Uterus (tissue), 4 donors: ENCODE measurements around the gene UBE2O. TPM values are rescaled to one million over a fixed set of nuclear protein-coding genes. Genes with fewer than 3 reads are reported as not detected.

ENCODE experiments used
- DNase-seq, 2 donors: peaks; one replicate each; pipeline ENCODE4 v3.0.0-alpha.2; 2019 to 2020
- H3K27ac ChIP-seq, 2 donors: fragments of 200-600 bp; sonication (generic); 1 replicate in 1 of 2; 2 replicates in 1 of 2; pipeline ENCODE4 v1.5.1; 2016 to 2018
- H3K27me3 ChIP-seq, 2 donors: fragments of 200-600 bp; sonication (generic); one replicate each; pipeline ENCODE4 v1.5.1; 2018 to 2019; ENCODE audit warnings: control low read depth in 1 of 2
- H3K36me3 ChIP-seq, 2 donors: fragments of 200-600 bp; sonication (generic); one replicate each; pipeline ENCODE4 v1.5.1; 2019; ENCODE audit warnings: control low read depth in 1 of 2
- H3K4me1 ChIP-seq, 2 donors: fragments of 200-600 bp; sonication (generic); one replicate each; pipeline ENCODE4 v1.5.1; 2018 to 2019; ENCODE audit warnings: control low read depth in 1 of 2
- H3K4me3 ChIP-seq, 2 donors: fragments of 200-600 bp; sonication (generic); 1 replicate in 1 of 2; 2 replicates in 1 of 2; pipeline ENCODE4 v1.5.1; 2018 to 2019; ENCODE audit warnings: mild to moderate bottlenecking in 1 of 2
- H3K9me3 ChIP-seq, 2 donors: fragments of 200-600 bp; sonication (generic); one replicate each; pipeline ENCODE4 v1.5.1; 2019; ENCODE audit warnings: control low read depth in 1 of 2
- POLR2A ChIP-seq, 2 donors: fragments of 450-650 bp; IDR thresholded peaks; one replicate each; pipeline ENCODE4 v1.6.1; 2016; ENCODE audit warnings: antibody characterized with exemption in 2 of 2, mild to moderate bottlenecking in 1 of 2, moderate library complexity in 1 of 2
- intact Hi-C: fragments of 100-400 bp; cut with DNase I; formaldehyde crosslinking; loops from one replicate; pipeline ENCODE4 v1.15.1; 2023; ENCODE audit warnings: low total_unique reads
- total RNA-seq, 4 donors: library from RNA; depleted of rRNA in 3 of 4; stranded (reverse); fragments of >200 nt in 3 of 4; gene quantifications; one replicate each; pipeline versions ENCODE4 v1.1.0 to v1.2.4, GENCODE V29; 2014 to 2023
- TF ChIP-seq, protein P1 (sequence below), 4 experiments: fragments of 200-600 bp in 2 of 4; fragments of 450-650 bp in 2 of 4; sonication (generic) in 2 of 4; IDR thresholded peaks; one replicate each; pipeline ENCODE4 v1.5.1; 2016 to 2019; ENCODE audit warnings: antibody characterized with exemption in 4 of 4, mild to moderate bottlenecking in 2 of 4, moderate library complexity in 1 of 4
- donor health status: DM: yes; HTN: yes; CAD: no.

The UBE2O gene
- total RNA-seq, 4 donors from 2014 or later = 5.0 to 31.5 (median 17.9) TPM

DNA sequence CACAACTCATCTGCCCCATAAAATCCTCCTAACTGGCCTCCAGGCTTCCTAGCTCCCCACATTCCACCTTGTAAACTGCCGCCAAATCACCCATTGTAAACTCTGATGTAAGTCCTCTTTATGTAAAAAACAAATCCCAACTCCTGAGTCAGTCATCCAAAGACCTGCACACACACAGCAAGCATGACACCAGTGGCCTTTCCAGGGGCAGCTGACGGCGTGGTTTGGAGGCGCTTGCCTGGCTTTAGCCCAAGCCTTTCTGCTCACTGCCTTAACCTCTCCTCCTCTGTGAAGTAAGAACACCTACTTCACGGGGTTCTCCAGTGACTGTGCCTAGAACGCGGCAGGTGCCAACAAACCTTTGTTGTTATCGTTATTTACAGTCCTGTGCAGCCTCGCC is 14.0 kb downstream of the UBE2O start:
- TF ChIP-seq, protein P1, sequence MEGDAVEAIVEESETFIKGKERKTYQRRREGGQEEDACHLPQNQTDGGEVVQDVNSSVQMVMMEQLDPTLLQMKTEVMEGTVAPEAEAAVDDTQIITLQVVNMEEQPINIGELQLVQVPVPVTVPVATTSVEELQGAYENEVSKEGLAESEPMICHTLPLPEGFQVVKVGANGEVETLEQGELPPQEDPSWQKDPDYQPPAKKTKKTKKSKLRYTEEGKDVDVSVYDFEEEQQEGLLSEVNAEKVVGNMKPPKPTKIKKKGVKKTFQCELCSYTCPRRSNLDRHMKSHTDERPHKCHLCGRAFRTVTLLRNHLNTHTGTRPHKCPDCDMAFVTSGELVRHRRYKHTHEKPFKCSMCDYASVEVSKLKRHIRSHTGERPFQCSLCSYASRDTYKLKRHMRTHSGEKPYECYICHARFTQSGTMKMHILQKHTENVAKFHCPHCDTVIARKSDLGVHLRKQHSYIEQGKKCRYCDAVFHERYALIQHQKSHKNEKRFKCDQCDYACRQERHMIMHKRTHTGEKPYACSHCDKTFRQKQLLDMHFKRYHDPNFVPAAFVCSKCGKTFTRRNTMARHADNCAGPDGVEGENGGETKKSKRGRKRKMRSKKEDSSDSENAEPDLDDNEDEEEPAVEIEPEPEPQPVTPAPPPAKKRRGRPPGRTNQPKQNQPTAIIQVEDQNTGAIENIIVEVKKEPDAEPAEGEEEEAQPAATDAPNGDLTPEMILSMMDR (IDR thresholded peaks at IDR 0.05) = no peak
- no peak for TF ChIP-seq POLR2A (IDR thresholded peaks at IDR 0.05)
- Histone ChIP-seq H3K4me1 (no peaks in the 10 kb centered on the region), H3K27me3 (no peaks in the 10 kb centered on the region), H3K27ac (no peak overlapping the region), H3K9me3 (no peaks in the 10 kb centered on the region), H3K4me3 (no peak overlapping the region), H3K36me3 (no peaks in the 10 kb centered on the region)
- intact Hi-C loops = no loop called here
- DNase-seq = no peak

DNA sequence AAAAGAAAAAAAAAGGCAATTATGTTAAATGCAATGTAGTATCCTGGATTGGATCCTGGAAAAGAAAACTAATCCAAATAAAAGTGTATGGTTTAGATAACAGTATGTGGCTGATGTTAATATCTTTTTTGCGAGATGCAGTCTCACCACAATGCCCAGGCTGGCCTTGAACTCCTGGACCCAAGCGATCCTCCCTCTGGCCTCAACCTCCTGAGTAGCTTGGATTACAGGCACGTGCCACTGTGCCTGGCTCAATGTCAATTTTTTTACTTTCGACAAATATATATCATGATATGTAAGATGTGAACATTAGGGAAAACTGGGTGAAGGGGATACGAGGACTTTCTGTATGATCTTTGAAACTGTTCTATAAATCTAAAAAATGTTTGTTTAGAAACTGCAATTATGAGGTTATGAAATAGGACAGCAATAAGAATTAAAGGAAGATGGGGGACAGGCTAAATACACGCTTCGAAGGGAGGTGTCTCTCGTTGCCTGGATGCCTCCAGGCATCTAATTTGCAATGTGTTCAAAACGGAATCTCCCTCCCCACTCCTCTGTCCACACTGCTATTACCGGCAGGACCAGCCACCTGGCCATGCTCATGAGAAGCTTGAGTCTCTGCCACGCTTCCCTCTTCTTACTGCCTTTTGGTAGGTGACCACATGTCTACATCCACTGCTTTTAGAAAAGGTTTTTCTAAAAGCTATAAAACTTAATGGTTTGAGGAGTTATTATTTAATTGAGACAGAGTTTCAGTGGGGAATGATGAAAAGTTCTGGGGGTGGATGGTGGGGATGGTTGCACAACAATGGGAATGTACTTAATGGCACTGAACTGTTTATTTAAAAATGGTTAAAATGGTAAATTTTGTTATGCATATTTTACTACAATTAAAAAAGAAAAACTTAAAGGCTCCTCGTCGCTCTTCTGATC is 15.2 kb downstream of the UBE2O start:
- no peak overlapping the region for H3K27ac ChIP-seq
- no peaks in the 10 kb centered on the region for H3K9me3 ChIP-seq
- H3K36me3 ChIP-seq = no peaks in the 10 kb centered on the region
- H3K4me1 ChIP-seq = no peaks in the 10 kb centered on the region
- TF ChIP-seq, protein P1 (IDR thresholded peaks at IDR 0.05) = no peak
- TF ChIP-seq POLR2A (IDR thresholded peaks at IDR 0.05) = no peak
- H3K27me3 ChIP-seq = no peaks in the 10 kb centered on the region
- no peak for DNase-seq
- H3K4me3 ChIP-seq = no peak overlapping the region
- intact Hi-C loops = no loop called here

DNA sequence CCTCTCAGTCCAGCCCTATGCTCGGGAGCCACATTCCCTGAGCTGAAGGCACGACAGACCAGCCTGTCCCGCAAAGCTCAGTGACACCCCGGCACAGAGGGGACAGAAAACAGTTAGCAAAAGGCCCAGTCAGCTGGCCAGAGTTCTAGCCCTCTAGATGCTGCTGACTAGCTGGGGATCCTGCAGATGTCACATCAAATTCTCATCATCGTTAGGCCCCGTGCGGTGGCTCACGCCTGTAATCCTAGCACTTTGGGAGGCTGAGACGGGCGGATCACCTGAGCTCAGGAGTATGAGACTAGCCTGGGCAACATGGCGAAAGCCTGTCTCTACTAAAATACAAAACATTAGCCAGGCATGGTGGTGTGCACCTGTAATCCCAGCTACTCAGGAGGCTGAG is 17.2 kb downstream of the UBE2O start:
- Histone ChIP-seq H3K4me1 (no peaks in the 10 kb centered on the region), H3K9me3 (no peaks in the 10 kb centered on the region), H3K4me3 (no peak overlapping the region), H3K36me3 (no peaks in the 10 kb centered on the region), H3K27me3 (no peaks in the 10 kb centered on the region), H3K27ac (no peak overlapping the region)
- intact Hi-C loops = no loop called here
- TF ChIP-seq, protein P1 (IDR thresholded peaks at IDR 0.05) = no peak
- TF ChIP-seq POLR2A (IDR thresholded peaks at IDR 0.05) = no peak
- no peak for DNase-seq

DNA sequence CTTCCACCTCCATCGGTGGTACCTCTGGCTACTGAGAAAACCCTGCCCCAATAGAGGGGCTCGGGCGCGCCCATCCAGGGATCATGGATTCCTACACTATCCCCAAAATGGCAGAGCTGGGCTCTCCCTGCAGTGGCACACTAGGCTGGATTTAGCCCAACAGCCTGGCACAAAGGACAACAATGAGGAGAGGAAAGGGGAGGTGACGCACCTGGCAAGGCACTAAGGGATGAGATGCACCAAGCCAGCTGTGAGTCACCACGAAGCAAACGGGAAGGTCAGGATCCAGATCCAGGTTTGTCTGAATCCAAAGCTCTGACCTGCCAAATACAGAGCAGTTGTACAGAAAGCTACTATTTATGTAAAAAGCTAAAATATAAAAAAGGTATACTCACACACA is 18.1 kb downstream of the UBE2O start:
- no peaks in the 10 kb centered on the region for H3K27me3 ChIP-seq
- H3K9me3 ChIP-seq = no peaks in the 10 kb centered on the region
- no peak for DNase-seq
- H3K27ac ChIP-seq = no peak overlapping the region
- no peaks in the 10 kb centered on the region for H3K36me3 ChIP-seq
- no peaks in the 10 kb centered on the region for H3K4me1 ChIP-seq
- intact Hi-C loops = no loop called here
- H3K4me3 ChIP-seq = no peak overlapping the region
- TF ChIP-seq, protein P1 (IDR thresholded peaks at IDR 0.05) = no peak
- no peak for TF ChIP-seq POLR2A (IDR thresholded peaks at IDR 0.05)

DNA sequence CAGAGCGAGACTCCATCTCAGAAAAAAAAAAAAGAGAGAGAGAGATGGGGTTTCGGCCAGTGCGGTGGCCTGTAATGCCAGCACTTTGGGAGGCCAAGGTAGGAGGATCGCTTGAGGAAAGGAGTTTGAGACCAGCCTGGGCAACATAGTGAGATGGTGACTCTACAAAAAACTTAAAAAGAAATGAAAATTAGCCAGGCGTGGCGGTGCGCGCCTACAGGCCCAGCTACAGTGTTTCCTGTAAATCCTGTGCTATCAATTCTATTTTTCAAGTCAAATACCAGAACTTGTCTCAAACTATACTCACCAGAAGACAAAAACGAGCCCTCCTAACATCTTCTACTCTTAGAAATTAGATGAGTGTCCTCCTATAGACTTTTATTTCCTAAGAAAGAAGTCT is 19.3 kb downstream of the UBE2O start:
- H3K27ac ChIP-seq = no peak overlapping the region
- no peak for TF ChIP-seq POLR2A (IDR thresholded peaks at IDR 0.05)
- TF ChIP-seq, protein P1 (IDR thresholded peaks at IDR 0.05) = no peak
- no peaks in the 10 kb centered on the region for H3K36me3 ChIP-seq
- no peaks in the 10 kb centered on the region for H3K4me1 ChIP-seq
- intact Hi-C loops = no loop called here
- no peaks in the 10 kb centered on the region for H3K27me3 ChIP-seq
- DNase-seq = no peak
- H3K4me3 ChIP-seq = no peak overlapping the region
- no peaks in the 10 kb centered on the region for H3K9me3 ChIP-seq
